Body of pancreas (tissue), 4 donors: ENCODE measurements around the gene OR10H2.

Experiments used
- CTCF ChIP-seq, 7 experiments: fragments of 450-650 bp in 4 of 7; fragments of 200-600 bp in 3 of 7; sonication (generic) in 3 of 7; IDR thresholded peaks; one replicate each; pipeline ENCODE4 v1.5.1; 2016 to 2019; ENCODE audit warnings: antibody characterized with exemption in 7 of 7
- POLR2A ChIP-seq, 3 donors: fragments of 450-650 bp; IDR thresholded peaks; one replicate each; pipeline ENCODE4 v1.6.1; 2016; ENCODE audit warnings: antibody characterized with exemption in 3 of 3, mild to moderate bottlenecking in 2 of 3

- no peak for TF ChIP-seq CTCF (IDR thresholded peaks at IDR 0.05)
- no peak for TF ChIP-seq POLR2A (IDR thresholded peaks at IDR 0.05)
Measured at GRCh38 chr19:15732388-15732787, 4.6 kb downstream of the OR10H2 start.
